ENCODE results near the gene MYO16.
"Not testable (repeated sequence)": the region's sequence is repeated elsewhere in the genome, so short reads cannot be mapped to it uniquely, and the experiment has no call there.

MYO16 gene

DNA sequence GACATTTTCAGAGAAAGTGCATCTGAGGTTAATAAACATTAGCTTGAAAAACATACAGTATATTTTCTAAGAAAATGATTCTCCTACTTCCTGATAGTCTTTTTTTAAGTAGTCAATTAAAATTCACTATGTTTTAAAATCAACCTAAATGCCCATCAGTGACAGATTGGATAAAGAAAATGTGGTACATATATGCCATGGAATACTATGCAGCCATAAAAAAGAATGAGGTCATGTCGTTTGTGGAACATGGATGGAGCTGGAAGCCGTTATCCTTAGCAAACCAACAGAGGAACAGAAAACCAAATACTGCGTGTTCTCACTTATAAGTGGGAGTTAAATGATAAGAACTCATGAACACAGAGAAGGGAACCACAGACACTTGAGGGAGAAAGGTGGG is 462.8 kb downstream of the MYO16 start:
- DNase-seq, result not testable (repeated sequence)

DNA sequence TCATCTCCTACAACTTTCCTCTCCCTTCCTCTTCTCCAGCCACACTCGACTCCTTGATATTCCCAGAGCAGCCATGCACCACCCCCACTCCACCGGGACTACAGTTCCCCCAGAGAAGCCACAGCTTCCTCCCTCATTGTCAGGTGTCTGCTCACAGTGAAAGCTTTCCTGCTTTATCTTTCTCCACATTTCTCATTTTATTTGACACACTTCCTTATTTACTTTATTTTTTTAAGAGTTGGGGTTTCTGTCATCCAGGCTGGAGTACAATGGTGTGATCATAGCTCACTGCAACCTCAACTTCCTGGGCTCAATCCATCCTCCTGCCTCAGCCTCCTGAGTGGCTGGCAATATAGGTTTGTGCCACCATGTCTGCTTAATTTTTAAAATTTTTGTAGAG is 464.6 kb downstream of the MYO16 start:
- no peak for DNase-seq

DNA sequence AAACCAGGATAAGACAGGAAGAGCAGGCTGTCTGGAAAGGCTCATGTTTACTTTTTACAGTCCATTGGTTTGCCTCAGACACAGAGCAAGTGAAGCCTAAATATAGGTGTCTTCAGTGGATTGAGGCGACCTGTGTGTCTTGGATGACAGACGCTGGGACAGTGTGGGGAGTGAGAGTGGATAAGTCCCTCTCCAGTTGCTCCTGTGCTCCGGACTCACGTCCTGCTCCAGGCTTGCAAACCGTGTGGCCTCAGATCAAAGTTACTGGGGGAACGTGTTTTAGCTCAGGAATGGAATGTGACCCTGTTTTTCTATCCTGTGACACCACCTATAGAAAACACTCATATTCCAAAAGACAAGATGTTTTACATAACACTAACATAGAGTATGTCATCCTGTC is 465.7 kb downstream of the MYO16 start:
- no peak for DNase-seq

DNA sequence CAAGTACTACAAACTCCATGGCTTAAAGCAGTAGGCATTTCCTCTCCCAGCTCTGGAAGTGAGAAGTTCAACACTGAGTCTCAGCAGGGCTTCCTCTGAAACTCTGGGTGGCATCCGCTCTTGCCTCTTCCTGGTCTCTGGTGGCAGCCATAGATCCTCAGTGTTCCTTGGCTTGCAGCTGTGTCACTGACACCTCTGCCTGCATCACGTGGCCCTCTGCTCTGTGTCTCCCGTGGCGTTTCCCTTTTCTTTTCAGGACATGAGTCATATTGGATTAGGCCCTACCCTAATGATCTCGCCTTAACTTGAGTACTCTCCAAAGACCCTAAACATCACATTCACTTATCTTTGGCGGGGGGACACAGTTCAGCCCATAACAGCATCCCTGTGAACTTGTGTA is 466.7 kb downstream of the MYO16 start:
- no peak for DNase-seq

DNA sequence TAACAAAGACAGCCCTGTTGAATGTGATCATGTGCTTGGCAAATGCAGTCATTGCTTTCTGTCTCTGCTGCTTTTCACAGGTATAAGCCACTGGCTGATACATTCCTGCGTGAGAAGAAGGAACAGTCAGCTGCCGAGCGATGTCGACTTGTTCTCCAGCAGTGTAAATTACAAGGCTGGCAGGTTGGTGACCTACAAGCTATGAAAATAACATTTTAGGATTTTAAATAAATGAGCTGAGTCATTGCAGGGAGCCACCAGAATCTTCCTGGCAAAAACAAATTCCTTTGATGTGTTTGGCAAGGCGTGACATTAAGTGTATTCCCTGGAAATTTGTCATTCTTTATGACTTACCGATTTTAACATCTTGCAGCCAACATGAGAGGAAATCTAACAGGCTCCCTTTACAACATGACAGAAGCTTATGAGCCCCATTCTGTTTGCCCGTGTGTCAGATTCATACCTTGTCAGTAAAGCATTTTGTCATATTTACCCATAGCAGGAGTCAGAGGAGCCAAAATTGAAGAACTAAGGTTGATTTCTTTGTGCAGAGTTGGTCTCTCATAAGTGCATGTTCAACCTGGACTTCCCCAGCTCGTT is 471.4 kb downstream of the MYO16 start:
- DNase-seq, result no peak

DNA sequence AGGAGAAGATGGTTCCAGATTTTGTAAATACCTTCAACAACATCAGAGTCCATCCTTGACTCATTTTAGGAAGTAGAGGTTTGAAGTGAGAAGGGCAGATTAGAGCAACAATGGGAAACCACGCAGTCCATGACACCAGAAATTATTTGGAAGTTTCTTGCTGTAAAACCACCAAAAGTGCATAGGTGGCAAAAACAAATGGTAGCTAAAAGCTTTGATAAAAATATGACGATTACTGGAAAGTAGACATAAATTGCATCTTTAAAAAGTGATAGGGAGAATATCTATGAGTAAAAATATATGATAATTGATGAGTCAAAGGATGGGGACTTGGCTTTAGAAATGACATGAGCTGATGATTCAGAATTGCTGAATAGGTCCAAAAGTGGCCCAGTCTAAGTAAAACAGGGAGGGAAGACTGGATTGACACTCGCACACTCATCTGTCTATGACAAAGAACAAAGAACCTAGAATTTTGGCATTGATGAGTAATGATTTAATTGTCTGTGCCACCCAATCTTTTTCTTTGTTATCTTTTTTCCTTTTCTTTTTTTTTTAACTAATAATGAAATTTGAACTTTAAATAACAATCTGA is 472.2 kb downstream of the MYO16 start:
- DNase-seq, result peak; percentile 34

DNA sequence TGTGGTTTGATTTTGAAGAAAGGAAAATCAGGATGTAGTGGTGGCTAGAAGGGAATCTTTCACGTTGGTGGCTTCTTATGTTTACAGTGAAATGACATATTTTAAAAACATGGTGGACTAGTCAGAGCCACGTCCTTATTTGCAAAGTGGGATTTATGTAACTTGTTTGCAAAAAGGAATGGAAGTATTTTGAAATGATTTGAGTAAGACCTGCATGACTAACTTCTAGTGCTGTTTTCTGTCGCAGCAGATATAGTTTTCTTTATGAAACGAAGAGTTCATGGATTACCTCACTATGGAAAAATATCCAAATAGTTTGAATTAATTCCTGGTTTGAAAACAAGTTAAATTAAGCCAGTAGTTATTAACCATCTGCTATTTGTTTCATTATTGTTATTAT is 476.5 kb downstream of the MYO16 start:
- DNase-seq, result no peak

DNA sequence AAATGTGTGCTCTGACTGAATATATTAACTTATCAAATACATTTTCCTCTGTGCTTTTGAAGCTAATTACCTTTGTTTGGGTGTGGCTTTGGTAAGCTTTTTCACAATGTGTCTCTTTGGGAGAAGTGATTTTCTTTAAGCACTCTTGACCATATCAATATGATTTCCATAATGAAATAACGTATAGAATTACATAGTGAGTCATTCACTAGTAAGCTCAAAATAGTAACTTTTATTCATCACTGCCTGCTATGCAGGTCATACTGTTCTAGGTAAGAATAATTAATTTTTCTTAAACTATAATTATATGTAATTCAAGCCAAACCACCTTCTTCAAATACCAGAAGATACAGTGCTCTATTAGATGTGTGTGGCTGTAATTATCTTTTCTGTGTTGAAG is 480.7 kb downstream of the MYO16 start:
- no peak for DNase-seq

DNA sequence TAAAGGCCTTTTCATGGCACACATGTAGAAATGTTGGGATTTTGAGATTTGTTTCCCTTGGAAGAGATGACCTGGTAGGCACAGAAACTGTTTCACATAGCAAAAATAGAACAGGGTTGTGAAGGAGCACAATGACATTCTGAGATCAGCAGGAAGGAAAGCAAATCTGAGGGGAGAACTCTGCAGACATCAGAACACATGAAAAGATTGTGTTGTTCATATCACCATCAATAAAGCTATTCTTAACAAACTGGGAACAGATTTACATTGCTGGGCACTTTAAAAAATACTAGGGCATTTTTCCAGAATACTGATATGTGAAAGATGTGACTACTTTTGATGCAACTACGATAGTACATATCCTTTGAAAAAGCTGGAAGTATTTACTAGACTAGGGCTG is 481.7 kb downstream of the MYO16 start:
- DNase-seq, result no peak

DNA sequence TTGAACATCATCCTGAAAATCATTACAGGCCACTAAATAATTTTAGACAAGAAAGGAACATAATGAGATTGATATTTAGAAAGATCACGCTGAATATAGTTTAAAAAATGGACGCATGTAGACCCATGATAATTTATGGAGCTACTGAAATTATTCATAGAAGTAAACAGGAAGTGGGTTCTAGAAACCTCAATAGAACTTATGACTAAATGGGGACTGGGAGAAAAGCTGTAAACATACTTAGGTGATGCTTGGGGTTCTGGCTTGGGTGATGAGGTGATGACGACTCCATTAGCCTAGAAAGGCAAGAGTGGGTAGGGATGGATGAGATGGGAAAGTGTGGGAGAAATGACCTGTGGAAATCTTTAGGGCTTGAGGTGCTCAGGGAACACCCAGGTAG is 484.0 kb downstream of the MYO16 start:
- peak; percentile 30 for DNase-seq

DNA sequence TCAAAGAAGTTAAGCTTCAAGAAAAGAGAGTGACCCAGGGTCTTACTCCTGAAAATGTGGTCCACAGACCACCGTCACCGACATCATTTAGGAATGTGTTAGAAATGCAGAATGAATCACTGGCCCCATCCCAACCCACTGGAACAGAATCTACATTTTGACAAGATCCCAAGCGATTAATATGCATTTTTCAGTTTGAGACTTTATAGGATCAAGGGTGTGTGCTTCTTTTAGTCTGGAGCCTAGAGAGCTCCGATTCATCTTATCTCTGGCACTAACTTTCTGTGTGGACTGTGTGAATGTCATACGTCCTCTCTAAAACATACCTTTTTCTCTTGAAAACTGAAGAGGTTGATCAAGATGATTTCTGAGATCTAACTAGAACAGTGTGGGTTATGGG is 484.8 kb downstream of the MYO16 start:
- DNase-seq, result no peak

DNA sequence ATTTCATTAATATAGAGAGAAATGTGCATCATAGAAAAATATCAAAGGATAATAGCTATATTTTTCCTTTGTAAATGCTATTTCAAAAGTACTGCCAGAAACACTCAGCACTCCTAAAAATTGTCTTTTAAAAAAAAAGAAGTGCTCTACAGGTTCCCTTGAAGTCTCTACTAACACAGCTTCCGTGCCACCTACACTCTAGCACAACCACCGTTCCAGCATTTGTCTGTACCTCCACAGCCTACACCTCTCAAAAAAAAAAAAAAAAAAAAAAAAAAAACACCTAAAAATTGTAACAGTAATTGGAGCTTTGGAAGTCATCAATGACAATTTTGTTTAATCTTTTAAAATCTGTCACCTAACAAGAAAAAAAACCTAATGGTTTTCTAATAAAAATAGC is 485.6 kb downstream of the MYO16 start:
- no peak for DNase-seq

DNA sequence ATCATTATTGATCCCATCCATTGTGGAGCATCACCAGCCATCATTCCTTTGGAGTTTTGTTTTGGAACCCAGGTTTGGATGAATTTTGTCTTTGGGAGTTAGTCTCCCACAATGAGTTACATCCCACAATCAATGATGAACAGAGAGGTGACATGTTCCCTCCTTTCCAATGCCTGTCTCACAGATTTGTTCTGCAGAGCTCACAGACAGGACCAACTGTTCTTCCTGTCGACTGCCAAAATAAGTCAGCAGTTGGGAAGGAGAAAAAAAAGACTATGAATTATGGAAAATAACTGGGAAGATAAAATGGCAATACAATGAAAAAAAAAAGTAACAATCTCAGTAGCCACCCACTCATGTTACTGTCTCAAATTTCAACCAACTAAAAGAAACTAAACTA is 489.1 kb downstream of the MYO16 start:
- DNase-seq, result no peak

DNA sequence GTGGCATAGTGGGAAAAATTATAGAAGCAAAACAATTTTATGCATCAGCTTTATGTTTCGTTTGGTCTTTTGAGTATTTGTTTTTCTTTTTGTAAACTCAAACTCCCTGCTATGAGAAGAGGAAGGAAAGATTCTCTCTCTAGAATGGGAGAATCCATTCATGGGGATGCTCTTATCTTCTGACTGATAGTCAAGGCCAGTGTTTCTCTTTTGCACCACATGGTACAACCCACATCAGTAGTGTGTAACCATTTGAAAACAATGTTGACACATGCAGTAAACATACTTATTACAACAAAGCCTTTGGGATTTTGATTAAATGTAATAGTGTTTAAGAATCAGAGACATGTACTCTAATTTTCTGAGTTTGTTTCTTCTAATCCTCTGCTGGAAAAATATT is 490.5 kb downstream of the MYO16 start:
- DNase-seq, result no peak

DNA sequence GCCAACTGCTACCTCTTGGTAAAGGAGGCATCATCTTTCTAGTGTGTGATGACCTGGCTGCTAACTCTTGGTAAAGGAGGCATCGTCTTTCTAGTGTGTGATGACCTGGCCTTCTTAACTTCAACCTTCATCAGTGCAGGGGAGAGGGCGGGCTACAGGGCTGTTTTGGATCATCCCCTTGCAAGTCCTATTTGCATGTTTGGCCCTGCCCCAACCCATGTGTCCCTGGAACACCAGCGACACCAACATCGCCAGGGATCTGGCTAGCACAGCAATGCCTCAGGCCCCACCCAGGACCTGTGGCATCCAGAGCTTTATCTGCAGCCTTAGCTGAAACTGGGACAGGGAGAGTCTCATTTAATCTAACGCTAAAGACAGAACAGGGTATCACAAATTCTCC is 492.4 kb downstream of the MYO16 start:
- no peak for DNase-seq

DNA sequence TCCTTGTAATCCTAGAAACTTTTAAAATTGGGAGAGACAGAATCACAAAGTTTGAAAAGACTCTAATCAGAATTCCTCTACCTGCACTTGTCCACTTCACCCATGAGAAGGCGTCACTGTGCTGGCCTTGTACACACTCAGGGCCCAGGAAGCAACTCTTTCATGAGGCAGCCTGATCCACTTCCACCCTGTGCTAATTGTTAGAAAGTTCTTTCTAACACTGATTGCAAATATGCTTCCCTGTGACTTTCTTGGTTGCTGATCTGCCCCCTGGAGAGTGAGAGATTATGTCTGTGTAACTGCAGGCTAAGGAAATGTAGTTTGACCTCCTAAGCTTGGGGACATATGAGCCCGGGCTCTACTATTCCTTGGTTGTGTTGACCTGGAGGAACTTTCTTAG is 494.6 kb downstream of the MYO16 start:
- no peak for DNase-seq

DNA sequence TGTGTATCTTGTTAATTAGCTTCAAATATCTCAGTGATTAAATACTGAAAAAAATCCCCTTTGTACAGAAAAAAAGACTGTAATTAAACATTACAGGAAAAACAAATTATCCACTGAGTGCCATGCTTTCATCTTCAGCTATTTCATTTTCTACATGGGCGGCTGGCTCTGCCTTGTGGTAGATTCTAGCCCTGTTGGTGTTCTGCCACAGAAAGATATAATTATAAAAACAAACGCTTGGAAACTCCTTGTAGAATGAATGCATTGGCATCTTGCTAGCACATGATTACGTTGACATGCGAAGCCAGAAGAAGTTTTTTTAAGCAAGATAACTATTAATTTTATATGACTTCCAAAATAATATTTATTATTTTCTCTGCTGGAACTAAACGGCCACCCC is 496.8 kb downstream of the MYO16 start:
- no peak for DNase-seq

DNA sequence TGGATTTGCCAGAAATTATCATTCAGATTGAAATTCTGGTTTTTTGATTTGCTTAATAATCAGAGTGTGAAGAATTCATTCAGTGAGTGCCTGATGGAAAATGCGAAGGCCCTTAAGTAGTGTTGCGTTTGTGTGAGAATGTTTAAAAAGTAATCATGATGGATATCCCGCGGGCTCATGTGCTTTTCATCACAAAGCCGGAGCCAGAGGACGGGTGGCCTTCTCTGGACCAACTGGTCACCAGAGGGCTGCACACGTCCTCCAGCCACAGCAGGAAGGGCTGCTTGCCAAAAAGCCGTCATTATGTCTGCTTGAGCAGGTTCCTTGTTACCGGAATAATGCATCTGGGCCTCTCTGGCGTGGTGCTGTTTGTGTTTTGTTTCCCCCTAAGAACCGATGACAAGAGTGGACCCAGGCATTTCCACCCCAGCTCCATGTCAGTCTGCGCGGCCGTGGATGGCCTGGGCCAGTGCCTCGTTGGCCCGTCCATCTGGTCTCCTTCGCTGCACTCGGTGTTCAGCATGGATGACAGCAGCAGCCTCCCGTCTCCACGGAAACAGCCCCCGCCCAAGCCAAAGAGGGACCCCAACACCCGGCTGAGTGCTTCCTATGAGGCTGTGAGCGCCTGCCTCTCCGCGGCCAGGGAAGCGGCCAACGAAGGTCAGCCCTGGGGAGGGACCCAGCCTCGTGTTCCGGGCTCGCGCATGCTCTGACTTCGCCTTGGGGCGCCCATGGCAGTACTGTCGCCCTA is 497.7 kb downstream of the MYO16 start:
- no peak for DNase-seq

DNA sequence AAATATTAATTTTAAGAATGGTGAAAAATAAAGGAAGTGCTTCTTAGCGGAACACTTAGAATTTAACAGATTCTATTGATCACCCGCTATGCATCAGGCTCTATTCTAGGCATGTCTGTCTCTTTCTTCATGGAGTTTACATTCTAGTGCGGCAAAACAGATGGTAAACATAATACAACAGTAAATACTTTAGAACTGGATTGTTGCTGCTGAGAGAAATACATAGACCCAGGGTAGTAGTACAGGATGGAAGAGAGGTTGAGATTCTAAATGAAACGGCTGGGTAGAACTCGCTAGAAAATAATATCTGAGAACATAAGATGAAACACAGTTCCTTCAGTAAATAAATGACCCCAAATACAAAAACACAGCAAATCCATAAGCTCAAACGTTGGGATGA is 498.7 kb downstream of the MYO16 start:
- no peak for DNase-seq

DNA sequence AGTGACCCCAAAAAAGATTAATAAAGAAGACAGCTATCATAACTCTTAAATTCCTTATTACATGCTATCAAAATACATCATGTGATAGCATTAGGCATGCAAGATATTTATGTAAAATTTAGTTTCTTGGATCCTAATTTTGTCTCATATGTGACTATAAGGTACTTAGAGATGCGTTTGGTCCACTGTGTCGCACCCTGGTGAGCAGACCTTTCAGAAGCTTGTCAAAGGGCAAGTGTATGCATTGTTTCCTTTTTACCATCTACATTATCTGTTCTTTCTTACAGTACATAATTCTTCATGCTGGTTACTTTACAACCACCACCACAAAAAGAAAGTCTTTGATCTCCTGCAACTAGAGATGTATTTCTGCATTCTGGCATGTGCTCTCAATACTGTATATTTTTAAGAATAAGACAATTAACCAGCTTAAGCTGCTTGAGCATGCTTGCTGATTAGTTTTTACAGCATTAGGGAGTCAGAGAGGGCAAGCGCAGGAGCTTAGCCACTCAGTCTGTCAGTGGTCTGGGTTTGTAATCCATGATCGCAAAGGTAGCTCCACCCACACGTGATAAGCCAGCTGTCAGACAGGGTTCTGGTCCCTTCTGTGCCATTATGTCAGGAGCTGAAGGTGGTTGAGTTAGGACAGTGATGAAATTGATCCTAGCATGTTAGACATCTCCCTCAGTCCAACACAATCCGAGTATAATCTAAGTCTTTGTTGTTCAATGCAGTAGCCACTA is 500.9 kb downstream of the MYO16 start:
- no peak for DNase-seq

DNA sequence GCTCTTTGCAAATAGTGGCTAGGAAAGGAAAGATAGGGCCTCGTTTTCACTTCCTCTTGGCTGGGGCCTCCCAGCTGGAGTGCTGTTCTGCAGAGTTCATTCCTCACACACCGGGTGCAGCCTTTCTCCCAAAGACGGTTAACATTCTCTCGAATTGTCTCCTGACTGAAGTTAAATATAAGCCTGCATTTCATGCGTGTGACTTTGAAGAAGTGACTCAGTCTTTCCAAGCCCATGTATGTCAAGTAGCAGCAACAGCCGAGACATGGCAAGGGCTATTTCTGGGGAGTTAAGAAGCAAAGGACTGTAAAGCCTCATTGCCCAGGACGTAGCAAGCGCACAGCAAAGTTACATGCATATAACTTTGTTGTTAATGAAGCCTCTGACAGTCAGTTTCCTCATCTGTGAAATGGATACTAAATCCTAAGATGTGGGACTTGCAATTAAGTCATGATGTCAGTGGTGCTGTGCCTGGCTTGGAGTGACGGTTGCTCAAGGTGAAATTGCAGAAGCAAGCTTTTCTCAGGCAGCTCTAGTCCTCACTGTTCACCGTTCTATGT is 502.4 kb downstream of the MYO16 start:
- DNase-seq, result no peak

DNA sequence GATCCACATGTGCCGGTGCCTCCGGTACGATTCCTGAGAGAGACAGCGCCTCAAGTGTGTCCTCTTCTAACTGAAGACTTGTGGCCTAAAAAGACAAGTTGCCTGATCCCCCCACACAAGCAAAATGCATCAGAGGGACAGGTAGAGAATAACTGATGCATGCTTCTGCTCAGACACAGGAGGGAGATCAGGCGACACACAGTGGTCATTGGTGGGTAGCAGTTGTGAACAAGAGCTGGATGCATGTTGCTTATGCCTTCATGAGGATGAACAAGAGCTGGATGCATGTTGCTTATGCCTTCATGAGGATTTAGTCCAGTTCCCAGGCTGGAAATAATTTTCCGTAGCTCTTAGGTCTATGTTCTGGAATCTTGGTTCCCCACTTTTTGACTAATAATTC is 505.6 kb downstream of the MYO16 start:
- DNase-seq, result no peak

DNA sequence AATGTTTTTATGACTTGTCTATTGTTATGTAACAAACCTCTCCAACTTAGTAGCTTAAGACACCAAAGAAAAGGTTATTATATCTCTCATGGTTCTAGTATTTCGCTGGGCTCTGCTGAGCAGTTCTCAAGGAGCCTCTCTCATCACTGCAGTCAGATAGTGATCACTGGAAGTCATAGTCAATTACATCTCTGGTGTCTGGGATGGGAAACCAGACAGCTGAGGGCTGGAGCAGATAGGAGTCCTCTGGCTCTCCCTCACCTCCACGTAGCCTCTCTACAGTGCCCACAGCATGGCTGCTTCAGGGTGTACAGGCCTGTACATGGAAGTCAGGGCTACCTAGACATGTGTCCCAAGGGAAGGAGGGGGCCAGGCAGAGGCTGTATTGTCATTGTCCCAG is 507.5 kb downstream of the MYO16 start:
- DNase-seq, result no peak

DNA sequence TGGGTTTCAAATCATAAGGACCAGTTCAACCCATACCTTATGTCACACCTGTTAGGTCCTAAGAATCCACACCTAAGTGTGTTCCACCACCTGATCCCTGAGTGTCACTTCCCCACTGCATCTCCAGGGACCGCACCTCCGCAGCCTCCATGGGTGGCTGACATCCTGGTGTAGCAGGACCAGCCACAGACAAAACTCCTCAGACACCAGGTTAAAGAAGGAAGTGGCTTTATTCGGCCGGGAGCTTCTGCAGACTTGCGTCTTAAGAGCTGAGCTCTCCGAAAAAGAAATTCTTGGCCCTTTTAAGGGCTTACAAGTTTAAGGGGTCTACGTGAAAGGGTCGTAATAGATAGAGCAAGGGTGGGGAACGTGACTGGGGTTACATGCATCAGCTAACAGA is 509.9 kb downstream of the MYO16 start:
- no peak for DNase-seq

Data from activated CD4-positive, alpha-beta T cell treated with anti-CD3 and anti-CD28 coated beads, Interleukin-10, Interleukin-2, amounts not matched to agents 100 ng/mL and 50 ng/mL, durations not matched to agents 16 hours and 8 hours (primary cell).